Skeletal muscle tissue (tissue), 4 donors: Measurements from ENCODE around the gene C1QTNF5. TPM values are rescaled to one million over a fixed set of nuclear protein-coding genes. Genes with fewer than 3 reads are reported as not detected.
A peak's percentile ranks its signal among the peaks of the same experiment; 100 is the strongest.

Experiments
- H3K27ac ChIP-seq: one replicate; pipeline ENCODE4 v1.7.0; 2013; ENCODE audit warnings: mild to moderate bottlenecking, low read depth, low read length, inconsistent platforms
- H3K27me3 ChIP-seq, 3 donors: one replicate each; pipeline ENCODE4 v1.7.0; 2013; ENCODE audit warnings: low read length in 3 of 3; ENCODE audit not compliant: control insufficient read depth in 3 of 3, insufficient read depth in 3 of 3
- H3K36me3 ChIP-seq, 3 donors: one replicate each; pipeline ENCODE4 v1.7.0; 2013; ENCODE audit warnings: low read length in 3 of 3; ENCODE audit not compliant: control insufficient read depth in 3 of 3, insufficient read depth in 3 of 3
- H3K4me1 ChIP-seq, 3 donors: one replicate each; pipeline ENCODE4 v1.7.0; 2013; ENCODE audit warnings: low read length in 3 of 3, mild to moderate bottlenecking in 3 of 3; ENCODE audit not compliant: control insufficient read depth in 3 of 3, insufficient read depth in 3 of 3
- H3K4me3 ChIP-seq, 3 donors: one replicate each; pipeline ENCODE4 v1.7.0; 2013; ENCODE audit warnings: low read length in 3 of 3
- H3K9ac ChIP-seq, 3 donors: one replicate each; pipeline ENCODE4 v1.7.0; 2013; ENCODE audit warnings: low read length in 3 of 3, mild to moderate bottlenecking in 3 of 3, moderate library complexity in 2 of 3, low read depth in 1 of 3
- H3K9me3 ChIP-seq, 3 donors: one replicate each; pipeline ENCODE4 v1.7.0; 2013; ENCODE audit warnings: low read length in 3 of 3; ENCODE audit not compliant: control insufficient read depth in 3 of 3
- total RNA-seq: library from RNA; depleted of rRNA; stranded (reverse); fragments of >200 nt; gene quantifications from one replicate; pipeline ENCODE4 v1.2.3, GENCODE V29; 2014
- donor health status: Osteomylitis.

The C1QTNF5 gene
- total RNA-seq, 1 donor from 2014 or later: 17.2 TPM

DNA sequence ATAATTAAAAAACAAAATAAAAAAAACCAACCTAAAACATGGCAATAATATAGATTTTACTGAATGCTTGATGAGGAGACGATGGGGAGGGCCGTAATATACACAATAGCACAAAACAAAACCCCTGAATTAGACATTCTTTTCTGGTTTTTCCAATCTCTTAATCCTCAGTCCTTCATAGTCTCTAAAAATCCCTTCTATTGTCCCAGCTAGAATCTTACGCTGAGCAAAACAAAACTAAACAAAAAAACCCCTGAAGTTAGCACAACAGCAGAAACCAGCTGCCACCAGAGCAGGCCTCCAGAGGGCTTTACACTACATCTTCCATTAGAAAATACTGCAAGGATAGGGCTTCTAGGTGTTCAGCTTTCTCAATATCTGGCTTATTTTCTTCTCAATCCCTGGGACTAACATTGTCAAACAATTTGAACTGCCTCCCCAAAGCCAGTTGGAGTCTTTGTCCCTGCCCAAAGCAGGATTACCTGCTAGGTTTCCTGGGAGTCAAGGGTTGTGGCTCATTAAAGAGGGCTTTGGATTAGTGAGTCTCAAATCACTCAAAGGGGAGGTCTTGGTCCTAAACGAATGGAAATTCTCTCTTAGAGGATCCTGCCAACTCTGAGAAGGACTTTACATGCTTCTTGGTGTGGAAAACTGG, 8.4 kb downstream of the C1QTNF5 start:
- no peaks in the 10 kb centered on the region for H3K9me3 ChIP-seq
- no peak overlapping the region for H3K4me3 ChIP-seq
- H3K36me3 ChIP-seq: peaks cover 6 to 13% (median 9%) of the 10 kb centered on the region in 3 donors
- peaks cover 25 to 27% (median 26%) of the 10 kb centered on the region in 3 donors for H3K4me1 ChIP-seq
- H3K9ac ChIP-seq: no peak overlapping the region
- H3K27ac ChIP-seq: no peak overlapping the region
- H3K27me3 ChIP-seq: no peaks in the 10 kb centered on the region

DNA sequence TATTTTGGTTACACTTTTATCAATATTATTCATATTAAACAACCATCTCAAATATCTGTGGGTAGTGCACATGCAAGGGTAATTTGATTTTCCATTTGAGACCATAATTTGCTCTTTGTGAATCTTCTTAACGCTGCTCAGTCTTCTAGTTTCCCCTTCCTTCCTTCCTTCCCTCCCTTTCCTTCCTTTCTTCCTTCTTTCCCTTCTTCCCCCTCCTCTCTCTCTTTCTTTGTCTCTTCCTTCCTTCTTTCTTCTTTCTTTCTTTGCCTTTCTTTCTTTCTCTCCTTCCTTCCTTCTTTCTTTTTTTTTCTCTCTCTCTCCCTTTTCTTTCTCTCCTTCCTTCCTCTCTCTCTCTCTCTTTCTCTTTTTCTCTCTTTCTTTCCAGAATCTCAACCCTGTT, 10.4 kb downstream of the C1QTNF5 start:
- no peaks in the 10 kb centered on the region for H3K9me3 ChIP-seq
- no peaks in the 10 kb centered on the region for H3K27me3 ChIP-seq
- no peak overlapping the region for H3K9ac ChIP-seq
- no peaks in the 10 kb centered on the region for H3K36me3 ChIP-seq
- H3K4me1 ChIP-seq: peaks cover 5 to 7% (median 6%) of the 10 kb centered on the region in 3 donors
- H3K4me3 ChIP-seq: no peak overlapping the region
- H3K27ac ChIP-seq: no peak overlapping the region

DNA sequence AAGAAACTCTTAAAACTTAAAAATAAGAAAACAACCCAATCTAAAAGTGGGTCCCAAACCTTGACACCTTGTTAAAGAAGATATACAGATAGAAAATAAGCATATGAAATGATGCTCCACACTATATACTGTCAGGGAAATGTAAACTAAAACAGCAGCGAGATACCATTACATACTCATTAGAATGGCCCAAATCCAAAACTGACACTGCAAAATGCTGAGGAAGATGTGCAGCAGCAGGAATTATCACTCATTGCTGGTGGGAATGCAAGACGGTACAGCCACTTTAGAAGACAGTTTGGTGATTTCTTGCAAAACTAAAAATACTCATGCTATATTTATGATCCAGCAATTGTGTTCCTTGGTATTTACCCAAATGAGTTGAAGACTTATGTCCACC, 11.4 kb downstream of the C1QTNF5 start:
- Histone ChIP-seq H3K9ac (no peak overlapping the region), H3K27me3 (no peaks in the 10 kb centered on the region), H3K4me1 (no peaks in the 10 kb centered on the region), H3K36me3 (no peaks in the 10 kb centered on the region), H3K4me3 (no peak overlapping the region), H3K27ac (no peak overlapping the region), H3K9me3 (no peaks in the 10 kb centered on the region)

DNA sequence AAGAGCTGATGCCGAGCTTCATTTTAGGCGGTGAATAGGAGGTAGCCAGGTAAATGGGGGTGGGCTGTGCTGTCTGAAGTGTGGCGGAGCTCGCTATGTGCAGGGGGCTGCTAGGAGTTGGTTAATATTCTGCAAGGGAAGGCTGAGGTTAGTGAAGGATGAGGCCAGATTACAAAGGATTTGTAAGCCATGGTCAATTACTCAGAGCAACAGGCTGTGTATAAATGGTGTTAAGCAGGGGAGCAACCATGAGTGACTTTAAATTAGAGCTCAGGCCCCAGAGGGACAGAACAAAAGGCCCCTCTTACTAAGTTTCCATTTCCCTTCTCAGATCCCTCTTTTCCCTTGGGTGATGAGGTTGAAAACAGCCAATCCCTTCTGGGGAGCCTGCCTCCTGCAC, 16.5 kb downstream of the C1QTNF5 start:
- Histone ChIP-seq H3K27ac (no peak overlapping the region), H3K9ac (no peak overlapping the region)

DNA sequence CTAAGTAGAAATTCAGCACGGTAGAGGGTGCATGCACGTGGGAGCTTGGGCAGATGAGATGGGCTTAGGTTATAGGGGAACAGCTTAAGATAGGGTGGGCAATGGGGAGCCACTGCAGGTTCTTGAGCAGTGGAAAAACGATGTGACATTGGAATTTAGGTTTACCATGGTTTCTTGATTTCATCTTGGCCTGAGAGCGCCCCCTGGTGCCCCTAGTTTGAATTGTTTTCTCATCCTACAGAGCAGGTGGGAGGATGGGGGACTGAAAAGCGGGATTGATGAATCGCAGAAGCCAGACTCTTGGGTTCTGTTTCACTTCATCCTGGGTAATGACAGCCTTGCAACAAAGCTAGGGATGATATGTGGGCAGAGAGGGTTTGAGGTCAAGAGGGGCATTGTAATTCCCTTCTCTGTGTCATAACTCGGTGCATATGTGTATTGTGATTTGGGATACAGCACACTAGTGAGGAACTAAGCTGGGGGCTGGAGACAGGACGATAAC, 17.1 kb downstream of the C1QTNF5 start:
- H3K9ac ChIP-seq: no peak overlapping the region
- peaks cover 0 to 8% (median 0%) of the 10 kb centered on the region in 3 donors for H3K27me3 ChIP-seq
- H3K27ac ChIP-seq: no peak overlapping the region
- no peaks in the 10 kb centered on the region for H3K36me3 ChIP-seq
- H3K4me1 ChIP-seq: peaks cover 15 to 34% (median 25%) of the 10 kb centered on the region in 3 donors
- H3K4me3 ChIP-seq: no peak overlapping the region
- no peaks in the 10 kb centered on the region for H3K9me3 ChIP-seq

More for the DNA sequence above, 16.5 kb downstream of the C1QTNF5 start:
- no peaks in the 10 kb centered on the region for H3K36me3 ChIP-seq
- H3K4me1 ChIP-seq: peaks cover 10 to 28% (median 19%) of the 10 kb centered on the region in 3 donors
- H3K4me3 ChIP-seq: no peak overlapping the region
- H3K27me3 ChIP-seq: peaks cover 0 to 8% (median 0%) of the 10 kb centered on the region in 3 donors
- no peaks in the 10 kb centered on the region for H3K9me3 ChIP-seq

DNA sequence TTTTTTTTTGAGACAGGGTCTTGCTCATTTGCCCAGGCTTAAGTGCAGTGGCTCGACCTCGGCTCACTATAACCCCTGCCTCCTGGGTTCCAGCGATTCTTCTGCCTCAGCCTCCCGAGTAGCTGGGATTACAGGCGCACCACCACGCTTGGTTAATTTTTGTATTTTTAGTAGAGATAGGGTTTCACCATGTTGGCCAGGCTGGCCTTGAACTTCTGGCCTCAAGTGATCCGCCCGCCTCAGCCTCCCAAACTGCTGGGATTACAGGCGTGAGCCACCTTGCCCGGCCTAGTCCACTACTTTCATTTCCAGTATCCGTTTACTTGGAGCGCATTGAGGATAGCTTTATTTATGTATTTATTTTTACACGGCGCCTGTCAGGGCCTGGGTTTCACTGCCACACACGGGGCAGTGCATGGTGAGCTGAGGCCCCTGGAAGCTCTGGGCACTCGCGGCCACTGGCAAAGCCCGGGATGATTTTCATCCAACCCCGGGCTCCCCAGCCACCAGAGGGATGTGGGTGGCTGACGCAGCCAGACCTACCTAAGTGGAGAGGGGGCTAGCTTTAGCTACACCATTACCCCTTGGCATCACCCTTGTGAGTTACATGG, 17.7 kb downstream of the C1QTNF5 start:
- H3K4me1 ChIP-seq: peaks cover 21 to 40% (median 30%) of the 10 kb centered on the region in 3 donors
- peak overlapping the region in 1 of 3 donors; percentile 16 for H3K9ac ChIP-seq

DNA sequence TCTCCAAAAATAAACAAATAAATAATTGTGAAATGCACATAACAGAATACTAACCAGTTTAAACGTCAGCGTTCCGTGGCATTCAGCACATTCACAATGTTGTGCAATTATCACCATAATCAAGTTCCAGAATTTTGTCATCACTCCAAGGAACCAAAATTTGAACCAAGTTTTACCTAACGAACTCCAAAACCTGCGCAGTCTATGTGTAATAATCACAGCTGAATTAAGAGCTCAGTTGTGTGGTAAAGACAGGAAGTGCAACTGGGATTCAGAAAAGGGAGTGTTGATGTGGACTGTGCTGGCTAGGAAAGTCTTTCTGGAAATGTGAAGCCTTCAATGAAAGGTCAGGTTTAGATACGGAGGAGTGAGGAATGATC, 18.3 kb downstream of the C1QTNF5 start:
- Histone ChIP-seq H3K9me3 (no peaks in the 10 kb centered on the region), H3K4me3 (no peak overlapping the region), H3K27ac (peak overlapping the region; percentile 84), H3K36me3 (no peaks in the 10 kb centered on the region), H3K27me3 (peaks cover 0 to 8% (median 0%) of the 10 kb centered on the region in 3 donors), H3K4me1 (peaks cover 24 to 47% (median 37%) of the 10 kb centered on the region in 3 donors), H3K9ac (peak overlapping the region in 1 of 3 donors; percentile 76)

More for the DNA sequence above, 17.7 kb downstream of the C1QTNF5 start:
- no peak overlapping the region for H3K4me3 ChIP-seq
- no peak overlapping the region for H3K27ac ChIP-seq
- H3K9me3 ChIP-seq: no peaks in the 10 kb centered on the region
- H3K36me3 ChIP-seq: no peaks in the 10 kb centered on the region
- peaks cover 0 to 8% (median 0%) of the 10 kb centered on the region in 3 donors for H3K27me3 ChIP-seq

DNA sequence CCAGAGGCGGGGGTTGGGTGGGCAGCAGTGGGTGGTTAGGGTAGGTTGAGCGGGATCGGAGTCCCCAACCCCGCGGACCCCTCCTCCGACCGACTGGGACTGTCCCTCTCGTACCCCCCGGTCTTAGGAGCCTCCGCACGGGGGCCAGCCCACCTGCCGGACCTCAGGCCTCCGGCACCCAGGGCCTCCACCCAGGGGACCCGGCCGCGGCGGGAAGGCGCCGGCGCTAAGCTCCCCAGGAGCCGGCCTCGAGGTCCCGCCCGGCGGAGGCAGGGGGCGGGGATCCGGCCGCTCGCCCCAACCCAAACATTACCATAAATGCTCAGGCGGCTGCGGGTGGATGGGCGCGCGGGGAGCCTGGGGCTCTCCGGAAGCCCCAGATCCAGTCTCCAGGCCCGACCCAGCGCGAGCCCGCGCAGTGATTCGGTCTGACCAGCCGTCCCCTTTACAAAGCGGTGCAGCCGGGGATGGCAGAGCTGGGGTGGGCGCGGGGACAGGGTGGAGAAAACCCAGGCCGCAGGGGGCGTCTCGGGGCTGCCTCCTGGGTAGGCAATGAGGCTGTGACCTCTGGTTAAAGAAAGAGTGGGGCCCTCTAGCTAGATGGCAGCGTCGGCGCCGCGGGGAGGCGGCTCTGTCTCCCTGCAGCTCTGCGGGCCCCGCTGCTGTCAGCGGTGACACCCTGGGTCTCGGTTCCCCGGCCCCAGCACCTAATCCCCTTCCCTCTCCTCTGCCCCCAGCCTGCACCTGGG, 19.7 kb downstream of the C1QTNF5 start:
- peak overlapping the region; percentile 64 to 77 (median 76) for H3K9ac ChIP-seq
- H3K36me3 ChIP-seq: no peaks in the 10 kb centered on the region
- peak overlapping the region; percentile 84 for H3K27ac ChIP-seq
- H3K9me3 ChIP-seq: no peaks in the 10 kb centered on the region
- peaks cover 0 to 8% (median 3%) of the 10 kb centered on the region in 3 donors for H3K27me3 ChIP-seq
- H3K4me1 ChIP-seq: peaks cover 36 to 58% (median 48%) of the 10 kb centered on the region in 3 donors
- peak overlapping the region; percentile 52 to 69 (median 63) for H3K4me3 ChIP-seq

DNA sequence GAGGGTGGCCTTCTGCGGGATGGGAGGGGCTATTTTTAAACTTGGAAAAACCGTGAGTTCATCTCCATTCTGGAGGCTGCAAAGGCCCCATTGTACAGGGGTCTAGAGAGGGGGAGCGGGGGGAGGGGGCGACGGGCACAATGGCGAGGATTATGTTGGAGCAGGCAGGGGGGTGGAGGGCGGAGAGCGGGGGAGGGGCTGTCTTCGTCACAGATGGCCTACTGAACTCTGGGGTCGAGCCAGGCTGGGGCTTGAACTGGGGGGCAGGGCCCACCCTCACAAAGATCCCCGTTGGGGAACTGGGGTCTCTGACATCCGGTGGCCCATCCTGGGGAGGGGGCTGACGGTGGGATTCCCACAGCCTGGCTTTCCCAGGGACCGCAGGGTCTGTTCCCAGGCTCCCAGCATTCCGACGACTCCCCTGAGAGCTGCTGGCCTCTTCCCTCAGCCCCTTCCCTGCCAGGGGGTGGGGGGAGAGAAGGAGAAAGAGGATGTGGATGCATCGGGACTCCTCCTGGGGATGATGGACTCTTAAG, 20.4 kb downstream of the C1QTNF5 start:
- Histone ChIP-seq H3K4me3 (peak overlapping the region; percentile 52 to 69 (median 54)), H3K27me3 (peaks cover 0 to 9% (median 8%) of the 10 kb centered on the region in 3 donors), H3K36me3 (no peaks in the 10 kb centered on the region), H3K27ac (peak overlapping the region; percentile 84), H3K9me3 (no peaks in the 10 kb centered on the region), H3K9ac (peak overlapping the region; percentile 64 to 77 (median 76)), H3K4me1 (peaks cover 43 to 65% (median 55%) of the 10 kb centered on the region in 3 donors)
